Measurements from ENCODE around the gene TNIK. TPM values are rescaled to one million over a fixed set of nuclear protein-coding genes. Genes with fewer than 3 reads are reported as not detected.

Gene TNIK
- total RNA-seq, 1 experiment from 2014 or later, result 7.0 TPM

GRCh38 chr3:171283183-171283847 is 176.9 kb downstream of the TNIK start:
- Histone ChIP-seq H3K4me2 (ENCODE audit: low read length) (no peak overlapping the region), H3K27ac (ENCODE audit: low read length) (no peak overlapping the region), H3K4me3 (ENCODE audit: low read length) (no peak overlapping the region), H3K4me1 (ENCODE audit: insufficient read depth, low read length) (peaks cover 12% of the 10 kb centered on the region), H3K9me2 (replicated peaks; ENCODE audit: low read length) (no peaks in the 10 kb centered on the region), H3K9ac (ENCODE audit: low read length) (no peak overlapping the region), H4K20me1 (ENCODE audit: low read length) (no peaks in the 10 kb centered on the region), H3K27me3 (ENCODE audit: low read length) (no peaks in the 10 kb centered on the region), H3K79me2 (ENCODE audit: low read length) (no peaks in the 10 kb centered on the region), H2AFZ (ENCODE audit: low read length) (no peak overlapping the region), H3F3A (ENCODE audit: low read length, unreplicated experiment) (no peaks in the 10 kb centered on the region), H3K9me3 (ENCODE audit: low read length) (no peaks in the 10 kb centered on the region), H3K36me3 (ENCODE audit: low read depth, low read length) (no peaks in the 10 kb centered on the region)
- BruUV-seq (replicated peaks), result no TSS peak
- ATAC-seq (no peak), DNase-seq (no peak)
- TF ChIP-seq EZH2phosphoT487 (IDR thresholded peaks at IDR 0.05; ENCODE audit: borderline replicate concordance, low read length) (no peak), EZH2 (IDR thresholded peaks at IDR 0.05; ENCODE audit: low read length, unreplicated experiment) (no peak)
- TF ChIP-seq, protein P1, sequence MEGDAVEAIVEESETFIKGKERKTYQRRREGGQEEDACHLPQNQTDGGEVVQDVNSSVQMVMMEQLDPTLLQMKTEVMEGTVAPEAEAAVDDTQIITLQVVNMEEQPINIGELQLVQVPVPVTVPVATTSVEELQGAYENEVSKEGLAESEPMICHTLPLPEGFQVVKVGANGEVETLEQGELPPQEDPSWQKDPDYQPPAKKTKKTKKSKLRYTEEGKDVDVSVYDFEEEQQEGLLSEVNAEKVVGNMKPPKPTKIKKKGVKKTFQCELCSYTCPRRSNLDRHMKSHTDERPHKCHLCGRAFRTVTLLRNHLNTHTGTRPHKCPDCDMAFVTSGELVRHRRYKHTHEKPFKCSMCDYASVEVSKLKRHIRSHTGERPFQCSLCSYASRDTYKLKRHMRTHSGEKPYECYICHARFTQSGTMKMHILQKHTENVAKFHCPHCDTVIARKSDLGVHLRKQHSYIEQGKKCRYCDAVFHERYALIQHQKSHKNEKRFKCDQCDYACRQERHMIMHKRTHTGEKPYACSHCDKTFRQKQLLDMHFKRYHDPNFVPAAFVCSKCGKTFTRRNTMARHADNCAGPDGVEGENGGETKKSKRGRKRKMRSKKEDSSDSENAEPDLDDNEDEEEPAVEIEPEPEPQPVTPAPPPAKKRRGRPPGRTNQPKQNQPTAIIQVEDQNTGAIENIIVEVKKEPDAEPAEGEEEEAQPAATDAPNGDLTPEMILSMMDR (conservative IDR thresholded peaks at IDR 0.05; ENCODE audit: low read depth, low read length), result no peak
- ChIA-PET POLR2A (ENCODE audit: unreplicated experiment) (no interaction called here), CTCF (no interaction called here)
- intact Hi-C loops (cut with micrococcal nuclease), result loop anchor here (5.0 kb wide), 1 partner anchor 96 kb away; no protein-coding TSS in a partner anchor

DNA sequence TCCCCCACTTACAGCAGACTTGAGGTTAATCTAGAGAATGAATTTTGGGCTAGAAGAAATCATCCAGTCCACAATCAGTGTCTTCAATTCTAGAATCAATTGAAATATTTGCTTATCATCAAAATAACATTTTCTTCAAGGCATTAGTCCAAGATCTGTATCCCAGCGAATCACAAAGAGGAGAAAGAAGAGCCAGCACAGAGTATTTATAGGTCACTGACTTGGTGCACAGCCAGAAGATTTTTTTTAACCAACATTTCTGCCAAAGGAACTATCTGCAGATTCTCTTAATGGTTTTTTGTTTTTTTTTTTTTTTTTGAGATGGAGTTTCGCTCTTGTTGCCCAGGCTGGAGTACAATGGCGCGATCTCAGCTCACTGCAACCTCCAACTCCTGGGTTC is 178.2 kb downstream of the TNIK start:
- Histone ChIP-seq H3K4me2 (ENCODE audit: low read length) (no peak overlapping the region), H3K79me2 (ENCODE audit: low read length) (no peaks in the 10 kb centered on the region), H2AFZ (ENCODE audit: low read length) (no peak overlapping the region), H3K27me3 (ENCODE audit: low read length) (no peaks in the 10 kb centered on the region), H3K9me2 (replicated peaks; ENCODE audit: low read length) (no peaks in the 10 kb centered on the region), H3K4me1 (ENCODE audit: insufficient read depth, low read length) (peaks cover 12% of the 10 kb centered on the region), H3K9me3 (ENCODE audit: low read length) (no peaks in the 10 kb centered on the region), H4K20me1 (ENCODE audit: low read length) (no peaks in the 10 kb centered on the region), H3K4me3 (ENCODE audit: low read length) (no peak overlapping the region), H3K36me3 (ENCODE audit: low read depth, low read length) (no peaks in the 10 kb centered on the region), H3K27ac (ENCODE audit: low read length) (no peak overlapping the region), H3K9ac (ENCODE audit: low read length) (no peak overlapping the region), H3F3A (ENCODE audit: low read length, unreplicated experiment) (no peaks in the 10 kb centered on the region)
- no peak for TF ChIP-seq EZH2phosphoT487 (IDR thresholded peaks at IDR 0.05; ENCODE audit: borderline replicate concordance, low read length)
- no peak for TF ChIP-seq EZH2 (IDR thresholded peaks at IDR 0.05; ENCODE audit: low read length, unreplicated experiment)
- TF ChIP-seq, protein P1 (conservative IDR thresholded peaks at IDR 0.05; ENCODE audit: low read depth, low read length), result no peak
- intact Hi-C loops (cut with micrococcal nuclease), result loop anchor here (5.0 kb wide), 1 partner anchor 95 kb away; no protein-coding TSS in a partner anchor
- ChIA-PET CTCF (no interaction called here), POLR2A (ENCODE audit: unreplicated experiment) (no interaction called here)
- DNase-seq (no peak), ATAC-seq (no peak)
- no TSS peak for BruUV-seq (replicated peaks)

- Histone ChIP-seq H3K9ac (ENCODE audit: low read length) (no peak overlapping the region), H3K4me1 (ENCODE audit: insufficient read depth, low read length) (peaks cover 12% of the 10 kb centered on the region), H3K79me2 (ENCODE audit: low read length) (no peaks in the 10 kb centered on the region), H3K27ac (ENCODE audit: low read length) (no peak overlapping the region), H3K36me3 (ENCODE audit: low read depth, low read length) (no peaks in the 10 kb centered on the region), H3K9me3 (ENCODE audit: low read length) (no peaks in the 10 kb centered on the region), H2AFZ (ENCODE audit: low read length) (no peak overlapping the region), H3K4me3 (ENCODE audit: low read length) (no peak overlapping the region), H4K20me1 (ENCODE audit: low read length) (no peaks in the 10 kb centered on the region), H3F3A (ENCODE audit: low read length, unreplicated experiment) (no peaks in the 10 kb centered on the region), H3K9me2 (replicated peaks; ENCODE audit: low read length) (no peaks in the 10 kb centered on the region), H3K27me3 (ENCODE audit: low read length) (no peaks in the 10 kb centered on the region), H3K4me2 (ENCODE audit: low read length) (no peak overlapping the region)
- intact Hi-C loops (cut with micrococcal nuclease), result loop anchor here (5.0 kb wide), 1 partner anchor 94 kb away; no protein-coding TSS in a partner anchor
- ATAC-seq (no peak), DNase-seq (no peak)
- TF ChIP-seq, protein P1 (conservative IDR thresholded peaks at IDR 0.05; ENCODE audit: low read depth, low read length), result no peak
- TF ChIP-seq EZH2 (IDR thresholded peaks at IDR 0.05; ENCODE audit: low read length, unreplicated experiment) (no peak), EZH2phosphoT487 (IDR thresholded peaks at IDR 0.05; ENCODE audit: borderline replicate concordance, low read length) (no peak)
- ChIA-PET CTCF (no interaction called here), POLR2A (ENCODE audit: unreplicated experiment) (interaction anchor here (0.7 kb wide), 1 partner anchor 180 kb away, joined by 7 read pairs; no protein-coding TSS in a partner anchor)
- BruUV-seq (replicated peaks), result no TSS peak
Observed at GRCh38 chr3:171281256-171281992, 178.8 kb downstream of the TNIK start.
